Right lobe of liver (tissue), 6 donors: ENCODE data around the gene PEX11G. TPM values are rescaled to one million over a fixed set of nuclear protein-coding genes. Genes with fewer than 3 reads are reported as not detected.
A peak's percentile ranks its signal among the peaks of the same experiment; 100 is the strongest.
"Not testable (repeated sequence)": the region's sequence is repeated elsewhere in the genome, so short reads cannot be mapped to it uniquely, and the experiment has no call there.

ENCODE experiments used
- ATAC-seq, 4 donors: fragments of 200-7000 bp; cut with Tn5 transposase; one replicate each; pipeline ENCODE4 v1.9.1; 2020; ENCODE audit warnings: mild to moderate bottlenecking in 4 of 4, moderate library complexity in 4 of 4
- DNase-seq, 3 donors: peaks; one replicate each; pipeline ENCODE4 v3.0.0-alpha.2; 2020
- H3K27ac ChIP-seq, 3 donors: fragments of 200-600 bp; one replicate each; pipeline ENCODE4 v1.8.0; 2022
- H3K27me3 ChIP-seq, 2 donors: fragments of 200-600 bp; one replicate each; pipeline ENCODE4 v1.8.0; 2022
- H3K36me3 ChIP-seq, 4 donors: fragments of 200-600 bp; sonication (generic) in 1 of 4; one replicate each; pipeline versions ENCODE4 v1.5.1 to v1.8.0; 2017 to 2022; ENCODE audit warnings: control low read depth in 1 of 4
- H3K4me1 ChIP-seq, 4 donors: fragments of 200-600 bp; sonication (generic) in 1 of 4; one replicate each; pipeline versions ENCODE4 v1.5.1 to v1.8.0; 2017 to 2022; ENCODE audit warnings: control low read depth in 1 of 4
- H3K4me3 ChIP-seq, 3 donors: fragments of 200-600 bp; one replicate each; pipeline ENCODE4 v1.8.0; 2022
- H3K9me3 ChIP-seq, 4 donors: fragments of 200-600 bp; sonication (generic) in 1 of 4; one replicate each; pipeline versions ENCODE4 v1.5.1 to v1.8.0; 2017 to 2022; ENCODE audit warnings: control low read depth in 1 of 4
- POLR2A ChIP-seq: fragments of 450-650 bp; IDR thresholded peaks from one replicate; pipeline ENCODE4 v1.6.1; 2017; ENCODE audit warnings: antibody characterized with exemption, mild to moderate bottlenecking
- WGBS: methylation state at CpG from one replicate; pipeline ENCODE4 v1.1.6; 2018; ENCODE audit warnings: low coverage, low lambda C conversion rate; ENCODE audit not compliant: insufficient coverage; ENCODE audit errors: missing lambda C conversion rate; 5-methylcytosine and 5-hydroxymethylcytosine counted together
- intact Hi-C, 2 donors: fragments of 100-400 bp; cut with DNase I; formaldehyde crosslinking; loops; one replicate each; pipeline versions ENCODE4 v1.11.2 to v1.14.1; 2022
- total RNA-seq, 6 experiments: library from RNA; depleted of rRNA in 2 of 6; stranded (reverse); fragments of >200 nt in 2 of 6; fragmentation: NEBNext Ultra II Directional in 3 of 6; extraction: Animal tissue kit (Norgen Biotek cat#: 25700) in 3 of 6; gene quantifications; one replicate each; pipeline versions ENCODE4 v1.1.0 to v1.2.4, GENCODE V29; 2016 to 2023
- TF ChIP-seq, protein P1 (sequence below), 4 donors: fragments of 200-600 bp in 3 of 4; fragments of 450-650 bp in 1 of 4; IDR thresholded peaks; one replicate each; pipeline versions ENCODE4 v1.5.1 to v1.8.0; 2016 to 2022; ENCODE audit warnings: antibody characterized with exemption in 4 of 4, mild to moderate bottlenecking in 2 of 4
- donor health status: DM: no; HTN: yes; CAD: no.
- donor health status: DM: no; HTN: no; CAD: no.
- donor health status: DM: no; HTN: no; CAD: no.
- donor health status: DM: no; HTN: yes; CAD: no.
- donor health status: DM: no; HTN: yes; CAD: no.

Gene PEX11G
- total RNA-seq, 6 experiments from 2014 or later, result 4.8 to 14.3 (median 9.4) TPM

DNA sequence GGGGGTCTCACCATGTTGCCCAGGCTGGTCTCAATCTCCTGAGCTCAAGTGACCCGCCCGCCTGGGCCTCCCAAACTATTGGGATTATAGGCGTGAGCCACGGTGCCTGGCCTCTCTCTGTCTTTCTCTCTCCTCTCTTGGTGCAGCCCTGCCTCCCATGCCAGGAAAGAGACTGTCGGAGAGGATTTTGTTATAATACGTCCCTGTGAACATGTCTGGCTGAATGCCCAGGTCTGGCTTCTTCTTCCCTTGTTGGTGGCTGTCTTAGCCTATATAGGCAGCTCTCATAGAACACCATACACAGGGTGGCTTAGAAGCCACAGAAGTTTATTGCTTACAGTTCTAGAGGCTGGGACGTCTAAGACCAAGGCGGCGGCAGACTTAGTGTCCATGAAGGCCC is 46.4 kb downstream of the PEX11G start:
- DNase-seq, result no peak
- no peak for ATAC-seq
- intact Hi-C loops, result no loop called here
- no peak for TF ChIP-seq POLR2A
- Histone ChIP-seq H3K4me1 (no peaks in the 10 kb centered on the region), H3K36me3 (peaks cover 0 to 54% (median 14%) of the 10 kb centered on the region in 4 donors), H3K27me3 (no peaks in the 10 kb centered on the region), H3K4me3 (no peak overlapping the region), H3K9me3 (no peaks in the 10 kb centered on the region), H3K27ac (no peak overlapping the region)
- WGBS, result 92% methylated on average over 4 of the region's 9 CpGs

DNA sequence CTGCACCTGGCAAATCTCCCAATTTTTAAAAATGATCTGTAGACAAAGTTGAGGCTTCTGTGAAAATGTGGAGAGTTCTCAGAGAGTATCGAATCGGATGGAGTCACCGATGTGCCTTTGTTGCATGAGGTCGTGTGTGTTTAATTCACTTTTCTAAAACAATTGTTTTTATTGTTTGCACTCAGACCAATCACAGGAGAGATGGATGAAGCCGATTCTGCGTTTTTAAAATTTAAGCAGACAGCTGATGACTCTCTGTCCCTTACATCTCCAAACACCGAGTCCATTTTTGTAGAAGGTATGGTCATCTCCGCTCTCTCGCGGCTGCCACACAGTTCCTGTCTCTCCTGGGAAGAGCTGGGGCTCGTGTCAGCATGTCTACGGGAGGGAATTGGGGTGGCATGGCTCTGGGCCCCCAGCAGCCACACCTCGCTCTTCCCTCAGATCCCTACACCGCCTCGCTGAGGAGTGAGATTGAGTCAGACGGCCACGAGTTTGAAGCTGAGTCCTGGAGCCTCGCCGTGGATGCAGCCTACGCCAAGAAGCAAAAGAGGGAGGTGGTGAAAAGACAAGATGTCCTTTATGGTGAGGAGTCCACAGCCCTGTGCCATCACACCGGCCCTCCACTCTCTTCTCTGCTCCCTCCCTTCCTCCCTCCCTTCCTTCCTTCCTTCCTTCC is 47.2 kb downstream of the PEX11G start:
- TF ChIP-seq POLR2A, result no peak
- TF ChIP-seq, protein P1, sequence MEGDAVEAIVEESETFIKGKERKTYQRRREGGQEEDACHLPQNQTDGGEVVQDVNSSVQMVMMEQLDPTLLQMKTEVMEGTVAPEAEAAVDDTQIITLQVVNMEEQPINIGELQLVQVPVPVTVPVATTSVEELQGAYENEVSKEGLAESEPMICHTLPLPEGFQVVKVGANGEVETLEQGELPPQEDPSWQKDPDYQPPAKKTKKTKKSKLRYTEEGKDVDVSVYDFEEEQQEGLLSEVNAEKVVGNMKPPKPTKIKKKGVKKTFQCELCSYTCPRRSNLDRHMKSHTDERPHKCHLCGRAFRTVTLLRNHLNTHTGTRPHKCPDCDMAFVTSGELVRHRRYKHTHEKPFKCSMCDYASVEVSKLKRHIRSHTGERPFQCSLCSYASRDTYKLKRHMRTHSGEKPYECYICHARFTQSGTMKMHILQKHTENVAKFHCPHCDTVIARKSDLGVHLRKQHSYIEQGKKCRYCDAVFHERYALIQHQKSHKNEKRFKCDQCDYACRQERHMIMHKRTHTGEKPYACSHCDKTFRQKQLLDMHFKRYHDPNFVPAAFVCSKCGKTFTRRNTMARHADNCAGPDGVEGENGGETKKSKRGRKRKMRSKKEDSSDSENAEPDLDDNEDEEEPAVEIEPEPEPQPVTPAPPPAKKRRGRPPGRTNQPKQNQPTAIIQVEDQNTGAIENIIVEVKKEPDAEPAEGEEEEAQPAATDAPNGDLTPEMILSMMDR (IDR thresholded peaks at IDR 0.05), result no peak
- H3K9me3 ChIP-seq, result no peaks in the 10 kb centered on the region
- ATAC-seq, result no peak
- peaks cover 0 to 47% (median 11%) of the 10 kb centered on the region in 4 donors for H3K36me3 ChIP-seq
- no peaks in the 10 kb centered on the region for H3K27me3 ChIP-seq
- H3K27ac ChIP-seq, result no peak overlapping the region
- no peak overlapping the region for H3K4me3 ChIP-seq
- 93% methylated on average over 19 of the region's 21 CpGs for WGBS
- DNase-seq, result no peak
- no peaks in the 10 kb centered on the region for H3K4me1 ChIP-seq
- intact Hi-C loops, result no loop called here

DNA sequence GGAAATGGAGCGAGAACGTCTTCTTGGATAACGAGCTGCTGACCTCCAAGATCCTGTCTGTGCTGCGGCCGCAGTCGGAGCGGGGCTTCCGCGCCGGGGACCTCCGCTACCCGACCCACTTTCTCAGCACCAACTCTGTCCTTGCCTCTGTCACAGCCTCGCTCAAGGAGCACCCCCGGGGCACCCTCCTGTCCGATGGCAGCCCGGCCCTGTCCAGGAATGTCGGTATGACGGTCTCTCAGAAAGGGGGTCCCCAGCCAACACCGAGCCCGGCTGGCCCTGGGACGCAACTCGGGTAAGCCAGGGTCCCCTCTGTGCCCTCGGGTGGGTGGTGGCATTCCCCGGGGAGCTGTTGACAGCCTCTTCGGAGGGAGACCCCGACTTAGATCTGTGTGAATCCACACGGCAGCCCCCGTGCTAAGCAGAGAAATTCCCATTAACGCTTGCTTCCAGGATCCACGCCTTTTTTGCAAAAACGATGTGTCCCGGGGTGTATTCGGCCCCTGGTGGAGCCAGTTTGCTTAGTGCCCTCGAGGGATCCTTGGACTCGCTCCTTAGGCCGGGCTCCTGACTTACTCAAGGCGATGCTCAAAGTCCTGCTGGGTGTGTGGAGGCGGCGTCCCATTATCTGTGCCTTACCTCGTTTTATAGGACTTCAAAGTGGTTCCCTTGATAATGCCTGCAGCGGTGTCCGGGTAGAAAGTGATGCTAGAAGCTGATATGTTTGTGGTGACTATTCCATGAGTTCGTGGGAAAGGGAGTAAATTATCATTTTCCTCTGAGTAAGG is 48.5 kb downstream of the PEX11G start:
- intact Hi-C loops, result no loop called here
- Histone ChIP-seq H3K4me3 (no peak overlapping the region), H3K27me3 (no peaks in the 10 kb centered on the region), H3K4me1 (no peaks in the 10 kb centered on the region), H3K27ac (no peak overlapping the region), H3K36me3 (peaks cover 0 to 35% (median 10%) of the 10 kb centered on the region in 4 donors), H3K9me3 (no peaks in the 10 kb centered on the region)
- no peak for TF ChIP-seq POLR2A
- TF ChIP-seq, protein P1 (IDR thresholded peaks at IDR 0.05), result no peak
- DNase-seq (no peak), ATAC-seq (peak in 1 of 4 donors; percentile 17)
- 86% methylated on average over 2 of the region's 43 CpGs for WGBS

DNA sequence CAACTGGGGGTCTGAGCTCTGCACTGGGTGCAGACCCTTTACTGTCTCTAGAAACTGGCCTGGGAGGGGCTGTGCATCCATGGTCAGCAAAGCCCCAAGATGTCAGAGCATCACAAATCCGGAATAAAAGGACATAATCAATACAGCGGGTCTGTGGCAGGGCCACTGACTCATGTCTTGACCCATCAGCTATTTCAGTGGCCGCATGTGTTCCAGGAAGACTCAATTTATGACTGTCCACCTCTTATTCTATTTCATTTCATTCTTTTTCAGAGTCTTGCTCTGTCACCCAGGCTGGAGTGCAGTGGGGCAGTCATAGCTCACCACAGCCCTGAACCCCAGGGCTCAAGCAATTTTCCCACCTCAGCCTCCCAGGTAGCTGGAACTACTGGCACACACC is 53.2 kb downstream of the PEX11G start:
- TF ChIP-seq, protein P1 (IDR thresholded peaks at IDR 0.05), result no peak
- TF ChIP-seq POLR2A, result no peak
- Histone ChIP-seq H3K4me1 (no peaks in the 10 kb centered on the region), H3K9me3 (no peaks in the 10 kb centered on the region), H3K27ac (no peak overlapping the region), H3K4me3 (no peak overlapping the region), H3K27me3 (no peaks in the 10 kb centered on the region), H3K36me3 (no peaks in the 10 kb centered on the region)
- DNase-seq, result no peak
- WGBS, result 100% methylated on average over 3 of the region's 3 CpGs
- intact Hi-C loops, result no loop called here
- no peak for ATAC-seq

DNA sequence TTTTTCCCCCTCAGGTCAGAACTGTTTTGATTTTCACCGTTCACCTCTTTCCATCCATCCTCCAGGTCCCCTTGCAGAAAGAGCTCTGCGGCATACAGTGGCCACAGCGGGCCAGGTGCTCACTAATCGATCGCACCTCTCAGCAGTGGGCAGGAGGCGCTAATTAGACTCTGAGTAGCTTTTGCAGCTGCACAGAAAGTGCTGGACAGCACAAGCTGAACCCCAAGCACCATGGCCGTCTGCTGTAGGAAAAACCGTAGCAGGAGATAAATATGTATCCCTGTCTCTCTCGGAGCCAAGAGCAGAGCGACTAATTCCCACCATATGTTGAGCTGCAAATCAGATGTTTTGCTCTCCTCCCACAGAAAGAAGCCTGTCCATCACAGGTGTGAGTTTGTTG is 54.4 kb downstream of the PEX11G start:
- TF ChIP-seq POLR2A, result no peak
- TF ChIP-seq, protein P1 (IDR thresholded peaks at IDR 0.05), result no peak
- ATAC-seq, result no peak
- intact Hi-C loops, result no loop called here

DNA sequence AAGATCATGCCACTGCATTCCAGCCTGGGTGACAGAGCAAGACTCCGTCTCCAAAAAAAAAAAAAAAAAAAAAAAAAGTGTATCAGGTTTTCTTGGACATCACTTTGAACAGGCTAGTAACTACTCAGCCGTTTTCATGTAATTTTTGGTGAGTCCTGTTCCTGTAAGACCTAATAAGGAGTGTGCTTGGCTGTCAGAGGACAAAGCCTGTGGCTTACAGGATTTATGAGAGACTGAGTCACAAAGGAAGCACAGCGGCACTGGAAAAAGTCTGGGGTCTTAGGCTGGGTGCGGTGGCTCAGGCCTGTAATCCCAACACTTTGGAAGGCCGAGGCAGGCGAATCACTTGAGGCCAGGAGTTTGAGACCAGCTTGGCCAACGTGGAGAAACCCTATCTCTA is 55.4 kb downstream of the PEX11G start:
- WGBS, result 88% methylated on average over 2 of the region's 7 CpGs
- H3K9me3 ChIP-seq, DNase-seq, H3K4me1 ChIP-seq, H3K27ac ChIP-seq, H3K4me3 ChIP-seq, H3K36me3 ChIP-seq, intact Hi-C loops, H3K27me3 ChIP-seq, ATAC-seq: not testable (repeated sequence)

More for the DNA sequence above, 54.4 kb downstream of the PEX11G start:
- Histone ChIP-seq H3K4me3 (no peak overlapping the region), H3K27ac (no peak overlapping the region), H3K9me3 (no peaks in the 10 kb centered on the region), H3K27me3 (no peaks in the 10 kb centered on the region), H3K4me1 (no peaks in the 10 kb centered on the region), H3K36me3 (no peaks in the 10 kb centered on the region)
- 94% methylated on average over 8 of the region's 10 CpGs for WGBS
- DNase-seq, result no peak
